ENCODE measurements around the gene CST2. TPM values are rescaled to one million over a fixed set of nuclear protein-coding genes. Genes with fewer than 3 reads are reported as not detected.
"Not testable (repeated sequence)": the region's sequence is repeated elsewhere in the genome, so short reads cannot be mapped to it uniquely, and the experiment has no call there.

Gene CST2
- total and polyA plus RNA-seq, 12 donors, result 0.75 TPM; not detected in 11

DNA sequence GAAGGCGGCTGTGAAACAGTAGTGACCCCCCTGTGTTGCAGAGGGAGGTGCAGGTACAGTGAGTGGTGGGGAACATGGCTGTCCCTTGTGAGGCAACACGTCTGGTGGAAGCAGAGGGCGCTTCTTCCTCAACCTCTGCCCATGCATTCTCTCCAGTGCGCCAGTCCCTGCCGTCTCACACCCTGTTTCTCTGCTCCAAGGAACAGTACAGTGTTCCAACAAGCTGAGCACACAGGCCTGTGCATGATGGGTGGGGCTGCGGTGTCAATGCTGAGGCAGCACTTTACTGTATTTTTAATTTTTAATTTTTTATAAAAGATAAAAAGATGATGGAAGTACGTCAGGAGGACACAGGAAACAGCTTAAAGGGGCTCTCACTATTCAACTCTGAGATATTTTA is 32.5 kb downstream of the CST2 start:
- H3K4me3 ChIP-seq, result no peak overlapping the region
- no peak for TF ChIP-seq CTCF (IDR thresholded peaks at IDR 0.05)
- WGBS, 2 donors, result 83 to 87% methylated on average over 7 of the region's 7 CpGs
- H3K27me3 ChIP-seq, result peaks cover 0 to 10% (median 0%) of the 10 kb centered on the region in 7 donors
- H3K4me1 ChIP-seq, result no peaks in the 10 kb centered on the region
- ATAC-seq, result no peak
- H3K27ac ChIP-seq, result no peak overlapping the region
- H3K36me3 ChIP-seq, result no peaks in the 10 kb centered on the region
- peaks cover 0 to 3% (median 0%) of the 10 kb centered on the region in 11 donors for H3K9me3 ChIP-seq
- DNase-seq, result no peak
- intact Hi-C loops (cut with DNase I), result loop anchor here in 1 of 10 donors (10.0 kb wide), 1 partner anchor 129 kb away; no protein-coding TSS in a partner anchor

DNA sequence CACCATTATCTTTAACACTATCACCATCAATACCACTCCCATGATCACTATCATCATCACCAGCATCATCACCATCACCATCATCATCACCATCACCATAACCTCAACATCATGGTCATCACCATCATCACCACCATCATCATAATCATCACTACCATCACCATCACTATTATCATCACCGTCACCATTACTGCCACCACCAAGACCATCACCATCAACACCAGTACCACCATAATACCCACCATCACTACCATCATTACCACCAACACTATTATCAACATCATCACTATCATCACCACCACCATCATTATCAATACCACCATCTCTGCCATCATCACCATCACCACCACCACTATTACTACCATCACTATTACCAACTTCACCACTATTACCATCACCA is 43.1 kb downstream of the CST2 start:
- Histone ChIP-seq H3K4me1 (no peaks in the 10 kb centered on the region), H3K36me3 (no peaks in the 10 kb centered on the region), H3K9me3 (peaks cover 0 to 10% (median 0%) of the 10 kb centered on the region in 11 donors), H3K27me3 (peaks cover 0 to 8% (median 3%) of the 10 kb centered on the region in 7 donors), H3K27ac (no peak overlapping the region), H3K4me3 (no peak overlapping the region)
- intact Hi-C loops (cut with DNase I), result no loop called here
- WGBS, 2 donors, result 96 to 100% methylated on average over 1 of the region's 1 CpG
- ATAC-seq (no peak), DNase-seq (no peak)
- TF ChIP-seq CTCF (IDR thresholded peaks at IDR 0.05), result no peak

DNA sequence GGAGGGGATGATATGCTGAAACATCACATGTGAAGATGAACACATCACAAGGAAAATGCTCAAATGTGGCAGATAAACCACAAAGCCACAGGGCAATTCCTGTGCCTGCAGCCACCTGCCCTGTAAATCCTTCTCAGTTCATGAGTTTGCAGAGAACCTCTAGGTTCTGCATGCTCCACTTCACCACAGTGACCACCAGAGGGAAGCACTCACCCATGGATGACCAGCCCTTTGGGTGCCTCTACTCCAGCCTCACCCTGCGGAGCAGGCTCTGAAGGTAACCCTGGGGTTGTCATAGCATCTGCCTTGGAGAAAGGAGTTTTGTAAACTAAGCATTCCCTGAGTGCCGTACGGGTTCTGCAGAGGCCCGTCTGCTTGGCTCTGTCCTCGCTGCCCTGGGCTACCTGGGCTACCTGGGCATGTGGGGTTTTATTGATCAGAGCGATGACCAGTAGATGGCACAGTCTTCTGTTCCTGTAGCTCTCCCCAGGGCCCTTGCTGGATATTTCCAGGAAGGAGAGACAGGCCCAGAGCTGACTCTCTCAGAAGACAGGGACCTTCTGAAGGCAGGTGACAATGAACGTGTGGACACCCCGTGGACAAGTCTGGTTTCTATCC is 44.1 kb downstream of the CST2 start:
- Histone ChIP-seq H3K27ac (no peak overlapping the region), H3K4me1 (no peaks in the 10 kb centered on the region), H3K27me3 (peaks cover 0 to 8% (median 3%) of the 10 kb centered on the region in 7 donors), H3K4me3 (no peak overlapping the region), H3K9me3 (peaks cover 0 to 7% (median 0%) of the 10 kb centered on the region in 11 donors), H3K36me3 (no peaks in the 10 kb centered on the region)
- WGBS, 2 donors, result 54 to 66% methylated on average over 8 of the region's 8 CpGs
- ATAC-seq (peak in 2 of 8 donors; percentile 52 to 58), DNase-seq (peak in 1 of 2 donors; percentile 20)
- TF ChIP-seq CTCF (IDR thresholded peaks at IDR 0.05), result peak; percentile 26 to 64 (median 54)
- intact Hi-C loops (cut with DNase I), result no loop called here

DNA sequence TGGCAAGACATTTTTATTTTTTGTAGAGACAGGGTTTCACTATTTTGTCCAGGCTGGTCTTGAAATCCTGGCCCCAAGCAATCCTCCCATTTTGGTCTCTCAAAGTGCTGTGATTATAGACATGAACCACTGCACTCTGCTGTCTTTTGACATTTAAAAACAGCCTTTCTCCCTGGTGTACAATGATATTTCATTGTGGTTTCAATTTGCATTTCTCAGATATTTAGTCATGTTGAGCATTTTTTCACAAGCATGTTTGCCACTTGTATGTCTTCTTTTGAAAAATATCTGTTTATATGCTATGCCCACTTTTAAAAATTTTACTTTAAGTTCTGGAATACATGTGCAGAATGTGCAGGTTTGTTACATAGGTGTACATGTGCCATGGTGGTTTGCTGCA is 47.9 kb downstream of the CST2 start:
- not testable (repeated sequence) for H3K9me3 ChIP-seq, H3K27ac ChIP-seq, DNase-seq, H3K4me1 ChIP-seq, H3K36me3 ChIP-seq, ATAC-seq, H3K4me3 ChIP-seq
- intact Hi-C loops (cut with DNase I), result loop anchor here in 1 of 10 donors (10.0 kb wide), 1 partner anchor 46 kb away; the partner anchor contains the start of gene CST2
- peaks cover 0 to 20% (median 0%) of the 10 kb centered on the region in 7 donors for H3K27me3 ChIP-seq

- peaks cover 0 to 20% (median 0%) of the 10 kb centered on the region in 7 donors for H3K27me3 ChIP-seq
- DNase-seq, H3K4me3 ChIP-seq, H3K27ac ChIP-seq, H3K9me3 ChIP-seq, H3K36me3 ChIP-seq, H3K4me1 ChIP-seq, ATAC-seq: not testable (repeated sequence)
- intact Hi-C loops (cut with DNase I), result loop anchor here in 1 of 10 donors (10.0 kb wide), 1 partner anchor 47 kb away; the partner anchor contains the start of gene CST2
- 81 to 82% methylated on average over 6 to 7 of the region's 8 CpGs for WGBS, 2 donors
Observed at GRCh38 chr20:23777380-23777779, 49.1 kb downstream of the CST2 start.

Data from heart right ventricle (tissue), 16 donors.